WTC11 (cell line): ENCODE measurements around the gene GPC6.

Source experiments
- CREB1 ChIP-seq: sonication (generic); formaldehyde crosslinking; IDR thresholded peaks from 2 replicates; pipeline ENCODE4 v1.8.0; 2023; ENCODE audit warnings: mild to moderate bottlenecking, missing genetic modification reagents
- CREM ChIP-seq: sonication (generic); formaldehyde crosslinking; IDR thresholded peaks from 2 replicates; pipeline ENCODE4 v1.8.1; 2022; ENCODE audit warnings: mild to moderate bottlenecking, missing genetic modification reagents, moderate library complexity
- FOXP1 ChIP-seq: sonication (generic); formaldehyde crosslinking; IDR thresholded peaks from 2 replicates; pipeline ENCODE4 v1.8.0; 2022; ENCODE audit warnings: missing genetic modification reagents, mild to moderate bottlenecking, moderate library complexity, borderline replicate concordance
- HMGXB4 ChIP-seq: sonication (generic); formaldehyde crosslinking; IDR thresholded peaks from 2 replicates; pipeline ENCODE4 v1.8.1; 2023; ENCODE audit warnings: mild to moderate bottlenecking, moderate library complexity, missing genetic modification reagents
- MXD4 ChIP-seq: fragments of 250-450 bp; sonication (Bioruptor Pico); IDR thresholded peaks from 2 replicates; pipeline ENCODE4 v1.8.0; 2021; ENCODE audit warnings: mild to moderate bottlenecking, moderate library complexity, borderline replicate concordance
- NR2C2 ChIP-seq: sonication (generic); formaldehyde crosslinking; IDR thresholded peaks from 2 replicates; pipeline ENCODE4 v1.8.0; 2022; ENCODE audit warnings: mild to moderate bottlenecking, missing genetic modification reagents
- STAT6 ChIP-seq: sonication (generic); formaldehyde crosslinking; conservative IDR thresholded peaks from 2 replicates; pipeline ENCODE4 v1.8.1; 2023; ENCODE audit warnings: mild to moderate bottlenecking, low read depth, missing genetic modification reagents, moderate library complexity
- TCF7 ChIP-seq: sonication (generic); formaldehyde crosslinking; IDR thresholded peaks from 2 replicates; pipeline ENCODE4 v1.8.0; 2022; ENCODE audit warnings: mild to moderate bottlenecking, low read depth, missing genetic modification reagents, moderate library complexity
- ZNF232 ChIP-seq: sonication (generic); formaldehyde crosslinking; IDR thresholded peaks from 2 replicates; pipeline ENCODE4 v1.8.0; 2022; ENCODE audit warnings: mild to moderate bottlenecking, missing genetic modification reagents
- ZNF512 ChIP-seq: sonication (generic); formaldehyde crosslinking; IDR thresholded peaks from 2 replicates; pipeline ENCODE4 v1.8.1; 2022; ENCODE audit warnings: missing genetic modification reagents, borderline replicate concordance
- TF ChIP-seq, protein P1 (sequence below): fragments of 200-600 bp; IDR thresholded peaks from 2 replicates; pipeline ENCODE4 v1.8.0; 2022; ENCODE audit warnings: antibody characterized with exemption
- TF ChIP-seq, protein P2 (sequence below): sonication (generic); formaldehyde crosslinking; IDR thresholded peaks from 2 replicates; pipeline ENCODE4 v1.8.1; 2022; ENCODE audit warnings: mild to moderate bottlenecking, moderate library complexity, missing genetic modification reagents

DNA sequence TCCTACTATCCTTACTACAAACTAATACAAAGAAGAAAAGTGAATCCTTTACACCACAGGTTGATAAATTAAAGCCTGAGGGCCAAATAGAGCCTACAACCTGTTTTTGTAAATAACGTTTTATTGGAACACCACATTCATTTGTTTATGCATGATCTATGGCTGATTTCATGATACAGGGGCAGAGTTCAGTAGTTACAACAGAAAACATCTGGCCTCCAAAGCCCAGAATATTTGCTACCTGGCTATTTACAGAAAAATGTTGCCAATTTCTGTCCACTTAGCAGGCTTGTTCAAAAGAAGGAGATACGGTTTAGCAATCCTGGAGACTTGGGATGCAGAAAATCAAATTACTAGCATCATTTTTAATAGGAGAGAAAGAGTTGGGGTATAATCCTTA is 1228.8 kb downstream of the GPC6 start:
- TF ChIP-seq, protein P1, sequence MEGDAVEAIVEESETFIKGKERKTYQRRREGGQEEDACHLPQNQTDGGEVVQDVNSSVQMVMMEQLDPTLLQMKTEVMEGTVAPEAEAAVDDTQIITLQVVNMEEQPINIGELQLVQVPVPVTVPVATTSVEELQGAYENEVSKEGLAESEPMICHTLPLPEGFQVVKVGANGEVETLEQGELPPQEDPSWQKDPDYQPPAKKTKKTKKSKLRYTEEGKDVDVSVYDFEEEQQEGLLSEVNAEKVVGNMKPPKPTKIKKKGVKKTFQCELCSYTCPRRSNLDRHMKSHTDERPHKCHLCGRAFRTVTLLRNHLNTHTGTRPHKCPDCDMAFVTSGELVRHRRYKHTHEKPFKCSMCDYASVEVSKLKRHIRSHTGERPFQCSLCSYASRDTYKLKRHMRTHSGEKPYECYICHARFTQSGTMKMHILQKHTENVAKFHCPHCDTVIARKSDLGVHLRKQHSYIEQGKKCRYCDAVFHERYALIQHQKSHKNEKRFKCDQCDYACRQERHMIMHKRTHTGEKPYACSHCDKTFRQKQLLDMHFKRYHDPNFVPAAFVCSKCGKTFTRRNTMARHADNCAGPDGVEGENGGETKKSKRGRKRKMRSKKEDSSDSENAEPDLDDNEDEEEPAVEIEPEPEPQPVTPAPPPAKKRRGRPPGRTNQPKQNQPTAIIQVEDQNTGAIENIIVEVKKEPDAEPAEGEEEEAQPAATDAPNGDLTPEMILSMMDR, result no peak
- TF ChIP-seq CREM (CRISPR knock-in tag) (no peak), CREB1 (CRISPR knock-in tag) (no peak), MXD4 (CRISPR knock-in tag) (no peak), TCF7 (CRISPR knock-in tag) (no peak), NR2C2 (CRISPR knock-in tag) (no peak), HMGXB4 (CRISPR knock-in tag) (no peak), FOXP1 (CRISPR knock-in tag) (no peak), ZNF512 (no peak), STAT6 (CRISPR knock-in tag) (no peak), ZNF232 (CRISPR knock-in tag) (no peak)
- TF ChIP-seq, protein P2, sequence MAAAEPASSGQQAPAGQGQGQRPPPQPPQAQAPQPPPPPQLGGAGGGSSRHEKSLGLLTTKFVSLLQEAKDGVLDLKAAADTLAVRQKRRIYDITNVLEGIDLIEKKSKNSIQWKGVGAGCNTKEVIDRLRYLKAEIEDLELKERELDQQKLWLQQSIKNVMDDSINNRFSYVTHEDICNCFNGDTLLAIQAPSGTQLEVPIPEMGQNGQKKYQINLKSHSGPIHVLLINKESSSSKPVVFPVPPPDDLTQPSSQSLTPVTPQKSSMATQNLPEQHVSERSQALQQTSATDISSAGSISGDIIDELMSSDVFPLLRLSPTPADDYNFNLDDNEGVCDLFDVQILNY, result no peak
